Neuron (in vitro differentiated cells): ENCODE measurements around the gene AQP7.
"Not testable (repeated sequence)": the region's sequence is repeated elsewhere in the genome, so short reads cannot be mapped to it uniquely, and the experiment has no call there.

Source experiments
- H2AFZ ChIP-seq: one replicate; pipeline ENCODE4 v1.6.1; 2013; ENCODE audit warnings: low read depth, mild to moderate bottlenecking, inconsistent platforms, low read length, moderate library complexity
- H3K27me3 ChIP-seq: one replicate; pipeline ENCODE4 v1.6.1; 2013; ENCODE audit warnings: low read length; ENCODE audit not compliant: insufficient read depth
- H3K36me3 ChIP-seq: one replicate; pipeline ENCODE4 v1.6.1; 2013; ENCODE audit warnings: low read length; ENCODE audit not compliant: insufficient read depth
- H3K4me1 ChIP-seq: one replicate; pipeline ENCODE4 v1.6.1; 2013; ENCODE audit warnings: low read length; ENCODE audit not compliant: insufficient read depth
- H3K4me3 ChIP-seq: 2 replicates; pipeline ENCODE4 v1.5.1; 2013; ENCODE audit warnings: mild to moderate bottlenecking, low read length, moderate library complexity
- H3K9me3 ChIP-seq: one replicate; pipeline ENCODE4 v1.6.1; 2013; ENCODE audit warnings: low read length

AQP7 gene

GRCh38 chr9:33399047-33399446 lies 3.3 kb downstream of the AQP7 start:
- H3K4me1 ChIP-seq, H3K36me3 ChIP-seq, H3K27me3 ChIP-seq, H2AFZ ChIP-seq, H3K4me3 ChIP-seq, H3K9me3 ChIP-seq: not testable (repeated sequence)

GRCh38 chr9:33397801-33398200 lies 4.6 kb downstream of the AQP7 start:
- not testable (repeated sequence) for H3K4me1 ChIP-seq, H3K27me3 ChIP-seq, H2AFZ ChIP-seq, H3K36me3 ChIP-seq, H3K4me3 ChIP-seq, H3K9me3 ChIP-seq

GRCh38 chr9:33395159-33395879 lies 7.0 kb downstream of the AQP7 start:
- not testable (repeated sequence) for H3K36me3 ChIP-seq, H3K9me3 ChIP-seq, H2AFZ ChIP-seq, H3K27me3 ChIP-seq, H3K4me3 ChIP-seq
- peaks cover 11% of the 10 kb centered on the region for H3K4me1 ChIP-seq

GRCh38 chr9:33393986-33394385 lies 8.4 kb downstream of the AQP7 start:
- H3K4me1 ChIP-seq = peaks cover 11% of the 10 kb centered on the region
- not testable (repeated sequence) for H3K27me3 ChIP-seq, H3K36me3 ChIP-seq, H3K4me3 ChIP-seq, H3K9me3 ChIP-seq, H2AFZ ChIP-seq

- no peak overlapping the region for H2AFZ ChIP-seq
- H3K9me3 ChIP-seq = no peaks in the 10 kb centered on the region
- H3K4me3 ChIP-seq = no peak overlapping the region
- no peaks in the 10 kb centered on the region for H3K36me3 ChIP-seq
- H3K27me3 ChIP-seq = no peaks in the 10 kb centered on the region
- peaks cover 11% of the 10 kb centered on the region for H3K4me1 ChIP-seq
Measured at GRCh38 chr9:33393581-33393980, 8.8 kb downstream of the AQP7 start.

- H3K4me1 ChIP-seq = peaks cover 11% of the 10 kb centered on the region
- H3K9me3 ChIP-seq, H3K36me3 ChIP-seq, H2AFZ ChIP-seq, H3K4me3 ChIP-seq, H3K27me3 ChIP-seq: not testable (repeated sequence)
Measured at GRCh38 chr9:33392591-33393021, 9.8 kb downstream of the AQP7 start.

- Histone ChIP-seq H3K4me3 (peak overlapping the region; percentile 16), H3K4me1 (peaks cover 11% of the 10 kb centered on the region)
- not testable (repeated sequence) for H2AFZ ChIP-seq, H3K9me3 ChIP-seq, H3K27me3 ChIP-seq, H3K36me3 ChIP-seq
Measured at GRCh38 chr9:33391111-33391771, 11.1 kb downstream of the AQP7 start.

- no peaks in the 10 kb centered on the region for H3K36me3 ChIP-seq
- H3K27me3 ChIP-seq = no peaks in the 10 kb centered on the region
- H3K4me1 ChIP-seq = peaks cover 11% of the 10 kb centered on the region
- H2AFZ ChIP-seq = no peak overlapping the region
- no peak overlapping the region for H3K4me3 ChIP-seq
- no peaks in the 10 kb centered on the region for H3K9me3 ChIP-seq
Measured at GRCh38 chr9:33388110-33388994, 14.0 kb downstream of the AQP7 start.

GRCh38 chr9:33386998-33387397 lies 15.4 kb downstream of the AQP7 start:
- H2AFZ ChIP-seq, H3K27me3 ChIP-seq, H3K4me3 ChIP-seq, H3K4me1 ChIP-seq, H3K9me3 ChIP-seq, H3K36me3 ChIP-seq: not testable (repeated sequence)

- H3K27me3 ChIP-seq, H3K4me1 ChIP-seq, H3K9me3 ChIP-seq, H3K4me3 ChIP-seq, H3K36me3 ChIP-seq, H2AFZ ChIP-seq: not testable (repeated sequence)
Measured at GRCh38 chr9:33386641-33386996, 15.7 kb downstream of the AQP7 start.

- H3K36me3 ChIP-seq, H3K9me3 ChIP-seq, H3K4me1 ChIP-seq, H3K27me3 ChIP-seq, H3K4me3 ChIP-seq, H2AFZ ChIP-seq: not testable (repeated sequence)
Measured at GRCh38 chr9:33385979-33386640, 16.3 kb downstream of the AQP7 start.

GRCh38 chr9:33385536-33385935 lies 16.8 kb downstream of the AQP7 start:
- not testable (repeated sequence) for H3K36me3 ChIP-seq

GRCh38 chr9:33383396-33383795 lies 19.0 kb downstream of the AQP7 start:
- not testable (repeated sequence) for H2AFZ ChIP-seq, H3K4me3 ChIP-seq, H3K36me3 ChIP-seq, H3K27me3 ChIP-seq, H3K9me3 ChIP-seq, H3K4me1 ChIP-seq

More at GRCh38 chr9:33385536-33385935, 16.8 kb downstream of the AQP7 start:
- H3K4me3 ChIP-seq, H3K9me3 ChIP-seq, H2AFZ ChIP-seq, H3K4me1 ChIP-seq, H3K27me3 ChIP-seq: not testable (repeated sequence)
